ENCODE data around the gene SETMAR. TPM values are rescaled to one million over a fixed set of nuclear protein-coding genes. Genes with fewer than 3 reads are reported as not detected.

SETMAR gene
- total RNA-seq, 2 experiments from 2014 or later, result 9.1 to 9.2 TPM

- no peak overlapping the region for H3K4me3 ChIP-seq (ENCODE audit: low read length)
- no peaks in the 10 kb centered on the region for H3K27me3 ChIP-seq (ENCODE audit: control insufficient read depth in 1 of 2, insufficient read depth in 2 of 2, low read length in 2 of 2)
- no peak overlapping the region for H3K27ac ChIP-seq (ENCODE audit: low read depth in 1 of 2, low read length in 2 of 2)
- ATAC-seq (ENCODE audit: poor library complexity), result no peak
- Mint-ChIP-seq H3K4me1 (ENCODE audit: low read depth) (no peaks in the 10 kb centered on the region), H3K4me3 (no peak overlapping the region), H3K27me3 (no peaks in the 10 kb centered on the region), H3K36me3 (ENCODE audit: low read depth) (no peaks in the 10 kb centered on the region), H3K9me3 (no peaks in the 10 kb centered on the region), H3K27ac (no peak overlapping the region)
- intact Hi-C loops (cut with DNase I, micrococcal nuclease), result no loop called here
- no peaks in the 10 kb centered on the region for H3K4me1 ChIP-seq (ENCODE audit: insufficient read depth, low read length)
- DNase-seq, result no peak
- no peaks in the 10 kb centered on the region for H3K9me3 ChIP-seq (ENCODE audit: control insufficient read depth in 1 of 2, insufficient read depth in 1 of 2, low read length in 2 of 2)
- CTCF ChIA-PET, result no interaction called here
- TF ChIP-seq CTCF (IDR thresholded peaks at IDR 0.05), result no peak
- POLR2A ChIA-PET, result interaction anchor here (0.6 kb wide), 1 partner anchor 38 kb away, joined by 3 read pairs; no protein-coding TSS in a partner anchor
- no peaks in the 10 kb centered on the region for H3K36me3 ChIP-seq (ENCODE audit: insufficient read depth, low read length)
Measured at GRCh38 chr3:4335840-4336562, 32.8 kb downstream of the SETMAR start.

GRCh38 chr3:4336850-4337546 is 33.8 kb downstream of the SETMAR start:
- Histone ChIP-seq H3K4me3 (ENCODE audit: low read length) (no peak overlapping the region), H3K4me1 (ENCODE audit: insufficient read depth, low read length) (no peaks in the 10 kb centered on the region), H3K27me3 (ENCODE audit: control insufficient read depth in 1 of 2, insufficient read depth in 2 of 2, low read length in 2 of 2) (no peaks in the 10 kb centered on the region), H3K27ac (ENCODE audit: low read depth in 1 of 2, low read length in 2 of 2) (no peak overlapping the region), H3K36me3 (ENCODE audit: insufficient read depth, low read length) (no peaks in the 10 kb centered on the region), H3K9me3 (ENCODE audit: control insufficient read depth in 1 of 2, insufficient read depth in 1 of 2, low read length in 2 of 2) (no peaks in the 10 kb centered on the region)
- H3K27me3 Mint-ChIP-seq, result no peaks in the 10 kb centered on the region
- ATAC-seq (ENCODE audit: poor library complexity) (no peak), DNase-seq (no peak)
- H3K4me3 Mint-ChIP-seq, result no peak overlapping the region
- H3K27ac Mint-ChIP-seq, result no peak overlapping the region
- H3K4me1 Mint-ChIP-seq (ENCODE audit: low read depth), result no peaks in the 10 kb centered on the region
- no peak for TF ChIP-seq CTCF (IDR thresholded peaks at IDR 0.05)
- POLR2A ChIA-PET, result no interaction called here
- intact Hi-C loops (cut with DNase I, micrococcal nuclease), result no loop called here
- CTCF ChIA-PET, result no interaction called here
- no peaks in the 10 kb centered on the region for H3K36me3 Mint-ChIP-seq (ENCODE audit: low read depth)
- H3K9me3 Mint-ChIP-seq, result no peaks in the 10 kb centered on the region

GRCh38 chr3:4338751-4339150 is 35.6 kb downstream of the SETMAR start:
- Histone ChIP-seq H3K36me3 (ENCODE audit: insufficient read depth, low read length) (no peaks in the 10 kb centered on the region), H3K4me3 (ENCODE audit: low read length) (no peak overlapping the region), H3K27me3 (ENCODE audit: control insufficient read depth in 1 of 2, insufficient read depth in 2 of 2, low read length in 2 of 2) (no peaks in the 10 kb centered on the region), H3K9me3 (ENCODE audit: control insufficient read depth in 1 of 2, insufficient read depth in 1 of 2, low read length in 2 of 2) (no peaks in the 10 kb centered on the region), H3K27ac (ENCODE audit: low read depth in 1 of 2, low read length in 2 of 2) (no peak overlapping the region), H3K4me1 (ENCODE audit: insufficient read depth, low read length) (no peaks in the 10 kb centered on the region)
- no peak overlapping the region for H3K27ac Mint-ChIP-seq
- intact Hi-C loops (cut with DNase I, micrococcal nuclease), result no loop called here
- H3K4me3 Mint-ChIP-seq, result no peak overlapping the region
- TF ChIP-seq CTCF (IDR thresholded peaks at IDR 0.05), result no peak
- no peaks in the 10 kb centered on the region for H3K27me3 Mint-ChIP-seq
- DNase-seq (no peak), ATAC-seq (ENCODE audit: poor library complexity) (no peak)
- ChIA-PET CTCF (no interaction called here), POLR2A (no interaction called here)
- H3K4me1 Mint-ChIP-seq (ENCODE audit: low read depth), result no peaks in the 10 kb centered on the region
- no peaks in the 10 kb centered on the region for H3K36me3 Mint-ChIP-seq (ENCODE audit: low read depth)
- H3K9me3 Mint-ChIP-seq, result no peaks in the 10 kb centered on the region
